HuH-7 (cell line): ENCODE results near the gene NUDCD3.

Source experiments
- DNase-seq: peaks from one replicate; pipeline ENCODE4 v3.0.0; 2011; ENCODE audit warnings: low spot score

NUDCD3 gene

DNA sequence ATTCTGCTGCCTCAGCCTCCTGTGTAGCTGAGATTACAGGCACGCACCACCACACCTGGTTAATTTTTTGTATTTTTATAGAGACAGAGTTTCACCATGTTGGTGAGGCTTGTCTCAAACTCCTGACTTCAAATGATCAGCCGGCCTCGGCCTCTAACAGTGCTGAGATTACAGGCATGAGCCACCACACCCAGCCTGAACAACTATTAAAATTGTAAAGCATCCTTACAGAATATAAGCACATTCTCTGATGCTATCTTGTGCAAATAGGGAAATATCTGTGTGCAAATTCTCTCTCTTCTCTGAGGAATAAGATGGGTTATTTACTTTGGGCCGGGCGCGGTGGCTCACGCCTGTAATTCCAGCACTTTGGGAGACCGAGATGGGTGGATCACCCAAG, 12.5 kb downstream of the NUDCD3 start:
- no peak for DNase-seq

DNA sequence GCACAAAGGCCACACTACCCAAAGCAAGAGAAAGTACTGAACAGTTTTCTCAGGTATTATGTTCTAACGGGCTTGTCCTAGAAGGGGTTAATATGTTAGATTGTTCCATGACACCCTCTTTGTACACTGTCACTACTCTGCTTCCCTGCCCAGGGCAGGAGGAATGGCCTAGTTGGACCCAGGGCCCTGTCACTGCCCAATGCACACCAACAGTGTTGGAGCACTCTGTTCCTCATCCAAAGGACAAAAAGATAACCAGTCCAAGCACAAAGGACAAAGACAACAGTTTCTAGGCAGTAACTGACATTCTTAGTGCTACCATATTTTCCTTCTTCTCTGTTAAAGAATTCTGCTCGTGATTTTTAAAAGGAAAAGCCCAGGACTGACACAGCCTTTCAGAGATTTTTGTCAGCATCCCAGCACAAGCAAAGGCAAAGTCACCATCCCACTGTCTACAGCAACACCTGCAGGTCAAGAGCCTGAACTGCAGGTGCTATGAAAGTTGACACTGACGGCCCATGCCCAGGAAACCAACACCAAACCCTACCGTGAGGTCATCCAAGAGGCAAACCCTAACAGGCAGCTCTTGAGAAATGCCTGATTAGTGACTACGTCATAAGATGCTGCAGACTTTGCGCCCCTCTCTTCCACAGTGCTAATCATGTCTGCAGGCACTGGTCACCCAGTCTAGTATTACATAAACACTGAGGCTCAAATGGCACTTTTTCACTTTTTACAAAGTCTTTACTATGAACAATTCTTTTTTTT, 13.2 kb downstream of the NUDCD3 start:
- peak; percentile 66 for DNase-seq

DNA sequence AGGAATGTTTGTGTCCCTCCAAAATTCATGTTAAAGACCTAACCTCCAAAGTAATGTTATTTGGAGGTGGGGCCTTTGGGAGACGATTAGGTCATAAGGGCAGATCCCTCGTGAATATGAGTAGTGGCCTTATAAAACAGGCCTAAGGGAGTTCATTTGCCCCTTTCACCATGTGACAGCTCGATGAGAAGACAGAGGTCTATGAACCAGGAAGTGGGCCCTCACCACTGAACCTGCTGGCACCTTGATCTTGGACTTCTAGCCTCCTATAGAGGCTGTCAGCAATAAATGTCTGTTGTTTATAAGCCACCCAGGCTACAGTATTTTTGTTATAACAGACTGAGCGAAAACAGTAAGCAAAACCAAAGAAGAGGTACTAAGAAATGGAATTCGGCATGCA, 14.1 kb downstream of the NUDCD3 start:
- DNase-seq, result no peak

DNA sequence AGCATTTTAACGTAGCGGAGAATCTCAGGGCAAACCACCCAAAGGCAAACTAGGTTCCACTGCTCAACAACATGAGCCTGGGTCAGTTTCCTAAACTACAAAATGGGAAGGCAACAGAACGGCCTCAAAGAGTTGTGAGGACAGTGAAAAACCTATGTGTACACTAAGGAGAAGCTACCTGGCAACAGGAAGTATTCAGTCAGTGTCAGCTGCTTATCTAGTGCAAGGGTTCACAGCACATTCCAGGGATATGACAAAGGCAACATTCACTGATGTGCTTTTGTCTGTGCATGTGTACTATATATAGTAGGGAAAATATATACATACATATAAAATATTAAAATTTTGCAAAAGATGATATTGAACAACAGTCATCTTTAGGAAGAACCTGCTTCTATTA, 17.2 kb downstream of the NUDCD3 start:
- peak; percentile 17 for DNase-seq

DNA sequence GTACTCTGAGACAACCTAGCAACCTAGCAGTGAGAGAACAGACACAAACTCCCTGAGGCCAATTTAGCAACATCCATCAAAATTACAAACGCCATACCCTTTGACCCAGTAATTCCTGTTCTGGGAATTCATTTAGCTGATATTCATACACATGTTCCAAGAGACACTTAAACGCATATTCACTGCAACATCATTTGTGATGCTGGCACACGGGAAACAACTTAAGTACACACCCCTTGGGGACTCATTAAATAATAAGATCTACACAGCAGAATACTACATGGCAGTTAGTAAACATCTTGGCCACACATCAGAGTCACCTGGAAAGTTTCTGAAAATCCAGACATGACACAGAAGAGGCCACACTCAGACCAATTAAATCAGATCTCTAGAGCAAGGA, 17.6 kb downstream of the NUDCD3 start:
- DNase-seq, result no peak

DNA sequence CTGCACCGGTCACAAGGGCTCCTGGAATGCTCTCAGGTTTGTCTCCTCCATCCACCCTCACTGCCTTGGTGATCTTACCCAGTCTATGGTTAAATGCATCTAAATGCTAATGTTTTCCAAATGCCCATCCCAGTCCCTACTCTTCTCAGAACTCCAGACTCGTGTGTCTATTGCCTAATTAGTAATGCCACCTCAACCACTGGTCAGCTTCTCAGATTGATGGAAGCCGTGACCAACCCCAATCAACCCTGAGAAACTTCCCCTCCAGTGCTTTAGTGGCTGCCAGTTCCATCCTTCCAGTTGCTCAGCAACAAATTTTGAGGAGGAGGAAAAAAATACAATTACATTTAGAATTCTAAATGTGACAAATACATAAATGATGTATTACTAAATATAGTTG, 18.6 kb downstream of the NUDCD3 start:
- DNase-seq, result no peak

DNA sequence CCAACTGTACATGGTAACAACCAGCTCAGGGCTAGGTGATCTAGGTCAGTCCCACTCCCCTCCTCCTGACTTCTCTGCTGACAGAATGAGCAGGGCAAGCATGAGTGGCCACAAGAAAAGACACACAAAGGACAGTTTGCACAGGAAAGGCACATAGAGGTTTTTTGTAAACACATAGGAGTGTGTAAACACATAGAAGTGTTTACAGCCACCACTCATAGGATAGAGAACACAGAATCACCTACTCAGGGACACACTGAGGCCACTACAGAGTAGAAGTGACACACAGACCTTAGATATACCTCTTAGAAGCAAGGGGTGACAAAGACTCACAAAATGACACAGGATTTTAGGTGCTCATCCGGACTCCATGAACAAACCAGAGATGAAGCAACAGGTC, 19.0 kb downstream of the NUDCD3 start:
- DNase-seq, result no peak

DNA sequence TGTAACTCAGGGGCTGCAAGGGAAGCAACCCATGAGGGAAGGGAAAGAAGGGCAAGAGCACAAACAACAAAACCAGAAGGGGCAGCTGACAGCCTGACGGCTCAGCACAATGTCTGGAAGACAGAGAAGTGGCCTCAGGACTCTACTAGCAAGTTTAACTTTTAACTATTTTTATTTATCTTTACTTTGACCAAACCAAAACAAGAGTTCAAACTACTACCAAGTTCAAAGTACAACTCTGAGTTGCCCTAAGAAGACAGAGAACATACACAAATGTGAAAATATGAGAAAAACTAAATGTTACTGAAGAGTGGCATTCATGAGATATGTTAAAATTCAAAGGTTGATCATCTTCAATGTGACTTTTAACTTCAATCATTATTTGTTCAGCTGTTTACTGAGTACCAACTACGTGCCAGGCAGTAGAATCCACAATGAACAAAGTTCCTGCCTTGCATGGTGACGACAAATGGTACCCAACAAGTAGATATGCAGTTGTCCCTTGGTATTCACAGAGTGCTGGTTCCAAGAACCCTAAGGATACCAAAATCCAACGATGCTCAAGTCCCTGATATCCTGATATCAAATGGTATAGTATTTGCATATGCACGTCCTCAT, 19.7 kb downstream of the NUDCD3 start:
- no peak for DNase-seq

DNA sequence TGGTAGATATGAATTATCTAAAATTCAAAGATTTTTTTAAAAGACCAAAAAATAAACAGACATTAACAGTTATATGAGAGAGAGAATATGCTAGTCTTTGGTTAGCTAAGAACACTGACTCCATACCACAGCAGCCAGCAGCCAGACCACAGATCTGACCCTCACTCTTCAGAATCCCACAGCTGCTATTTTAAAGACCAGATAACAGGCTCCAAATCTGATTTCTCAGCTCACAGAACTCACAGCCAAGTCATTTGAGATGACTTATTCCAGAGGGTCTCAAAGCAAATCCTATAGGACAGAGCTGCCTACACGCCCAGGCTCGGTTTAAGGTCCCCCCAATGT, 20.4 kb downstream of the NUDCD3 start:
- no peak for DNase-seq

DNA sequence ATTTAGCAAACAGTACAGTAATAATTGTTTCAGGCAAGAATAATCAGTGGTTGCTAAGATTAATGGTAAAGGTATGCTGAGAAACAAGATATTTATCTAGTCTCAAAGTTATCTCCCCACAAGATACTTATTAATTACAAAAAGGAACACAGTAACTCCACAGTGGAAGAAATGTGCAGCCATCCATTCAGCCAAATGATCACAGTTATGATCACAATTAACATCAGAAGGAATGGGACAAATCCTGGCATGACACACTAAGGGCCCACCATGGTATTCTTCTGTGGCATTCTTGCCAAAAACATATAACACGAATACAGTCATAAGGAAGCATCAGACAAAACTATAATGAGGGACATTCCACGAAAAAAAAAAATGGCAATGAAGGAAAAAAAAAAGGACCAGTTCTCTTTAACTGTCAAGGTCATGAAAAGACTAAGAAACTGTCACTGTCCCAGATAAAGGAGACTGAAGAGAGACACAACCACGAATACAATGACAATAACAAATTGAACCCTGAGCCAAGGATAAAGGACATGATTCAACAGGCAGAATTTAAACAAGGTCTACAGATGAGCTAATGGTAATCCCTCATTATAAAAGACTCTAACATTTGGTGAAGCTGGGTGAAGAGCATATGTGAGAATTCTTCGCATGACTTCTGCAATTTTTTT, 20.9 kb downstream of the NUDCD3 start:
- no peak for DNase-seq

DNA sequence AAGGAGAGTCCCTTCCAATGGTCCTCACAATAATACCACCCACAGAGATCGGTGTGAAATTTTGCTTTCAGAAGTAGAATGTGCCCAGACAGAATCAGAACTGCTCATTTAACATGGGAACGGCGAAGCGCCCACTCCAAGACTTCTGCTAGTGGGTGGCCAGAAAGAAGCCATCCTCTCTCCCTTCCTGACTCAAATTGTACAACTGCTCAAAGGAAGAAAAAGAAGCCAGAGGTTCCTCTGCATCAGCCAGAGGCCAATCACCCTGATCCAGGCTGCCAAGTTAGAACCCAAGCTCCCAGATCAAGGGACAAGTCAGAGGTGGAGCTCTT, 23.3 kb downstream of the NUDCD3 start:
- DNase-seq, result no peak

DNA sequence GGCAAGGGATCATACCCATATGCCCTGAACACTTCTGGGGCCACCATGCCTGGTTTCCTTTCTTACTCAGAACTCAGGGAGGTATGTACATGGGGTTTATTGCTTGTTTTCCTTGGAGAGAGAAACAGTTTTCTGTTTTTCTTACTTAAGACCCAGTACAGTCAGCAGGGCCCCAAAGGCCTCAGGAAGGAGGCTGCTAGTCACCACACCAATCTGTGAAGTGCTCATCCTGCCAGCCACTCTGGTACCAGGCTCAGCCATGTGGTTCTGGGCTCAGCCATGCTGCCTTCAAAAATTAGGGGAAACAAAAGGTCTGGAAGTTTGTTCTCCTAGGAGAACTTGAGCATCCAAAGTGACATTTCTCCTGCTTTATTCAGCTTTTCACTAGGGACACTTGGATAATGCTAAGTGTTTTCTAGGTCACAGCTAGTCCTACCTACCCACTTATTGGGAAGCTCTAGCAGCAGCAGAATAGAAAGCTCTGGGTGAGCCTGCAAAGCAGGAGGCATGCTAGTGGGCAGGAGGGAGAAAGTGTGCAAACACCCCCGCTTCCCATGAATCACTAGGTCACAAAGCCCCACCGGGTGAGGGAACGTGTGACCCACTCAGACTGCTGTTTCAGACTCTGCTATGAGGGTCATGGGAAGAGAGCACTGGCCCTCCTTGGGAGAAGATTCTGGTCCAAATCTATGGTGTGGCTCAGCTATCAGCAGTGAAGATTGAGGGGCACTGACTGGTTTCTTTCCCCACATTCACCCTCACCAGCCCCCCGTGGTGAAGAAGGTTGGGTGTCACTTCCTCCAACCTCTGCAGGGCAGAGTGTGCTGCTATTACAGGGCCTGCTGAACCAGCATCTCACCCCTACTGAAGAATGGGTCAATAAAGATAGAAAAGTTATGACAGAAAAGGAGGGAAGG, 23.9 kb downstream of the NUDCD3 start:
- DNase-seq, result no peak

DNA sequence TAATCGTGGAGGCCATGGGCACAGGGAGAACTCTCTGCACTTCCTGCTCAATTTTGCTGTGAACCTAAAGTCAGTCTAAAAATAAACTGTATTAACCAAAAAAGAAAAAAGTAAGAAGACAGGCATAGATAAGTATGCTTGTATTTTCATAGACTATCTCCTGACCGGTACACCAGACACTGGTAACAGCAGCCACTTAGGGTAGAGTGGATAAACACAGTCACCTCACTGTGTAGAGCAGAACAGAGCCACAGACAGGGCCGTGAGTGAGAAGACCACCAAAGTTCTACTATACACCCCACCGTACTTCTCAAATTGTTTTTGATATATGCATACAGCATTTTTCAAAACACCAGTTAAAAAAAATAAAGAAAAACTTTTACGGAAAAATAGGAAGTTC, 25.0 kb downstream of the NUDCD3 start:
- DNase-seq, result no peak

DNA sequence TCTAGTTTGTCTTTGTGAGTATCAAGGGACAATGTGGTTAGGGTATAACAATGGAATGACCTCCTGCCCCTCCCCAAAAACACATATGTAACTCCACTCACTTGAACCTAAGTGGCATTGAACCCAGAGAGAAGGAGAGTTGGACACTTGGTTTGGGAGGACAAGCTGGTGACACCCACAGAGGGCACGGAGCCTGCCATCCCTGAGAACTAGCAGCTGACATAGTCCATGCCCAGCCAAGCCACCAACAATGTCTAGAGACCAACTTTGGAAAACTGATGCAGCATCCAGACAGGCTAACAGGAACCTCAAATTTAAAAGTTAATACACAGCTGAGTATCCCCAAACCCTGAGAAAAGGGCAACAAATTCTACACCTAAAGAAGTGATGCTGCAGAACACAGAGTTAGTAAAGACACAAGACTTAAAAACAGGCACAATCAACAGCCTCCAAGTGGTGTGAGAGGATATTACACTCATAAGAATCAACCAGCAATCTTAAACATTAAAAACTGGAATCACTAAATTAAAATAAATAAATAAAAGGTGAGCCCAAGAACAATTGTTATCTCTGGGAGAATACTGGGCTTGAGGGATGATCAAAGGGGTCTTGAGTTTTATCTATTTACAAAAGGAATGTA, 27.2 kb downstream of the NUDCD3 start:
- DNase-seq, result no peak

DNA sequence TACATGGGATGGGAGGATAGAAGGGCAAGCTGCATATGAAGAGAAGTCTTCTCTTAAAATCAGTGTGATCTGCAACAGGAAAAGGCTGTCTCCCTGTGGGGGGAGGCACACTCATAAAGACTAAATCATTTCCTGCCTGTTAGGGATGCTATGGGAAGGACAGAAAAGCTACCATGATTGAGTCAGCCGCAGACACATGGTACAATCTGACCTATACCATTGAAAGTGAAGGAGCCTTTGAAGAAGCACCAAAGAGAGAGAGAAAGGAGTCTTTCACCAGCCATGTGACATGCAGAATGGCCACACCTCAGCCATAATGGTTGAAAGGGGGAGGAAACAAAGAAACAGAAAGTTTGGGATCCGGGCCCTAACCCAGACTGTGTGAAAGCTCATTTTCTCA, 29.1 kb downstream of the NUDCD3 start:
- DNase-seq, result no peak

DNA sequence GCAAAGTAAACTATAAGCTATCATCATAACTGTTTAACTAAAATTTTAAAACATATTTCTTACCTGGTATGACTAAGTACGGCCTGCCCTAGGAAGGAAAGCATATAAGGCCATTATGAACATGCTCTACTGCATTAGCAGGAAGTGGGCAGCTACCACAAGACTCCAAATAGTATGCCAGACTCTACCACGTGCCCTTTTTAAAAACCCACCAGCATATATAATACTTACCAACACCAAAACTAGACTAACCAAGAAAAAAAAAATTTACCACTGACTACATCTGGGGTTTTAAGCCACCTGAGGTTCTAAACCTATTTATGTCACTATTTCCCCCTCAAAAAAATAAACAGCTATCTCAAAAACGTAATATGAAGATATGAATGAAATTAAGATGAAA, 30.1 kb downstream of the NUDCD3 start:
- no peak for DNase-seq

DNA sequence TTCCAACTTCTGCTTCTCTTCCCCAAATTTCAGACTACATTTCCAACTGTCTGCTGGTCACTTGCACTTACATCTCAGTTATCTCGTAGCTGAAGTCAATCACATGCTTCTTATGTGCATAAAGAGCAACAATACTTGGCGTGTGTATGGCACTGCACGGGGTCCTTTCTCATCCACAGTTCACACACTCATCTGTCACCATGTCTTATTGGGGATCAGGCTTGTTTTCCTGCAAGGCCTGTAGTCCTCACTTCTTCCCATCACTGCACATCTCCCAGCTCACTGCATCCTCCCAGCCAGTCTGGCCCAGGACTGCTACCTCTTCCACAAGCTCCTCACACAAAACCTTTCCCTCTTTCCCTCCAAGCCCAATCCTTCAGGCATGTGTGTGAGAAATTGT, 35.3 kb downstream of the NUDCD3 start:
- DNase-seq, result no peak

DNA sequence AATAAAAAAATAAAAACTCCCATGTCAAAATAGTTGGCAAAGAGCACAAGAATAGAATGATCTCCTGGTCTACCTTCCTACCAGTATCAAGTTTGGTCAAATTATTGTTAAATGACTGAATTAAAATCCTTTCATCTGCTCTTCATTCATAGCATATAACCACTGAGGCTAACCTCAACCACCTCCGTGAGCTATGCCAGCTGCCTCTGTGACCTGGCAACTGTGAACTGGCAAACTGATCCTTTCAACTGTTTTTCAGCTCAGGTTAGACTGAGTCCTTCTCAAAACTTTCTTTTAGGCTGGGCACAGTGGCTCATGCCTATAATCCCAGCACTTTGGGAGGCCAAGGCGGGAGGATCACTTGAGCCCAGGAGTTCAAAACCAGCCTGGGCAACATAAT, 36.1 kb downstream of the NUDCD3 start:
- no peak for DNase-seq

DNA sequence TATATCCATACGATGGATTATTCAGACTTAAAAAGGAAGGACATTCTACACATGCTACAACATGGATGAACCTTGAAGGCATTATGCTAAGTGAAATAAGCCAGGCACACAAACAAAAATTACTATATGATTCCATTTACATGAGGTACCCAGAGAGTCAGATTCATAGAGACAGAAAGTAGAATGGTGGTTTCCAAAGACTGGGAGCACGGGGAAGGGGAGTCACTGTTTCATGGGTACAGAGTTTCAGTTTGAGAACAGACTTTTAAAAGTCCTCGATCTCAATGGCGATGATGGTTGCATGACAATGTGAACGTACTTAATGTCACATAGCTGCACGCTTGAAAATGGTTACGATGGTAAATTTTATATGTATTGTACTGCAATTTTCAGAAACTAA, 39.3 kb downstream of the NUDCD3 start:
- DNase-seq, result no peak

DNA sequence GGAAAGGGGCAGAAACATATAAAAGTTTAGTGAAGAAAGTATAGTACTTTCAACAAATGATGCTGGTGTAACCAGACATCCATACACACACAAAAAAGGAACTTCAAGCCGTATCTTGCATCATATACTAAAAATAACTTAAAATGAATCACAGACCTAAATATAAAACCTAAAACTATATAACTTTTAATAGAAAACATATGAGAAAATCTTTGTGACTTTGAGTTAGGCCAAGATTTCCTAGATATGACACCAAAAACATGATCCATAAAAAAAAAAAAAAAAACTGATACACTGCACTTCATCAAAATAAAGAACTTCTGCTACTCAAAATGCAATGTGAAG, 40.9 kb downstream of the NUDCD3 start:
- DNase-seq, result no peak

DNA sequence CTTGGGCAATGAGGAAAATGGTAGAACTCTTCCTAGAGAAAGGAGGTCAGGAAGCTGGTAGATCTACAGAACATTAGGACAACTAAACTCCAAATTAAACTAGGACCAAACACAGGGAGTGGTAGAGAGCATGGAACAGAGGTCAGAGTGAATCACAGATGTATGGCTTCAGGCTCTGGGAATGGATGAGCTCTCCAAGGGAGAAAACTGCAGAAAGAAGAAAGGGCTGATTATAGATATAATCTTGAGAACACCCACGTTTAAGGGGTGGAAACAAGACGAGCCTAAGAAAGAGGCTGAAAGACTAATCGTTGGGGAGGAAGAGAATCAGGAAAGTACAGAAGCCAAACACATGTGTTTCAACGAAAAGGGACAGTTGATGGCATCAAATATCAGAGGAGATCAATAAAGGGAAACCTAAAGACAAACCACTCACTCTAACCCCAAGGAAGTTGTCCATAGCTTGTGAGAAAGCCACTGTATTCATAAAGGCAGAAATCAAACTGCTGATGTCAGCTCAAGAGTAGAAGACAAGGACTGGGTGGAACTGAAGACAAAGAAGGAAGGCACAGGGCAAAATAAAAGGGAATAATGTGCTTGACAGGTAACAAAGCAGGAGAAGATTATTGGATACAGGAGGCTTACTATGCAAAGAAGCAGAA, 41.4 kb downstream of the NUDCD3 start:
- no peak for DNase-seq
